Activated T-cell treated with anti-CD3 and anti-CD28 coated beads for 4 hours (primary cell): Measurements from ENCODE around the gene CD6.

Experiments used
- DNase-seq: peaks from one replicate; pipeline ENCODE4 v3.0.0-alpha.2; 2020

The CD6 gene

GRCh38 chr11:60971520-60971919, at the start of gene CD6:
Gene CD6 (plus strand): TSS chr11:60971680. CDS start chr11:60971866, 186 bp downstream.
- DNase-seq: peak; percentile 50

- DNase-seq: no peak
These were observed 49.6 kb upstream of the CD6 start for GRCh38 chr11:60921777-60922335.

- no peak for DNase-seq
These were observed 48.6 kb upstream of the CD6 start for GRCh38 chr11:60922906-60923305.

GRCh38 chr11:60923326-60923725, 48.2 kb upstream of the CD6 start:
- no peak for DNase-seq

- no peak for DNase-seq
These were observed 47.7 kb upstream of the CD6 start for GRCh38 chr11:60923800-60924109.

GRCh38 chr11:60924110-60924905, 47.2 kb upstream of the CD6 start, which contains the start of gene TMEM132A:
Gene TMEM132A (plus strand): TSS chr11:60924460. CDS start chr11:60924634, 174 bp downstream.
- no peak for DNase-seq

GRCh38 chr11:60924906-60925853, 46.3 kb upstream of the CD6 start:
- DNase-seq: no peak

GRCh38 chr11:60925868-60926267, 45.6 kb upstream of the CD6 start:
- DNase-seq: no peak

GRCh38 chr11:60926500-60926899, 45.0 kb upstream of the CD6 start:
- no peak for DNase-seq

GRCh38 chr11:60927061-60927592, 44.4 kb upstream of the CD6 start:
- no peak for DNase-seq

GRCh38 chr11:60927600-60927999, 43.9 kb upstream of the CD6 start:
- DNase-seq: no peak

GRCh38 chr11:60928563-60929001, 42.9 kb upstream of the CD6 start:
- DNase-seq: no peak

- DNase-seq: no peak
These were observed 41.7 kb upstream of the CD6 start for GRCh38 chr11:60929764-60930163.

GRCh38 chr11:60930394-60930793, 41.1 kb upstream of the CD6 start:
- no peak for DNase-seq

- DNase-seq: no peak
These were observed 39.6 kb upstream of the CD6 start for GRCh38 chr11:60931917-60932316.

- no peak for DNase-seq
These were observed 38.7 kb upstream of the CD6 start for GRCh38 chr11:60932605-60933356.

GRCh38 chr11:60933416-60934123, 37.9 kb upstream of the CD6 start:
- no peak for DNase-seq

GRCh38 chr11:60934124-60934789, 37.2 kb upstream of the CD6 start:
- no peak for DNase-seq

GRCh38 chr11:60934790-60935605, 36.5 kb upstream of the CD6 start:
- DNase-seq: no peak
